Left hindlimb (tissue), 1 donor: Measurements from ENCODE around the gene PIGN.

Source experiments
- DNase-seq: peaks from one replicate; pipeline ENCODE4 v3.0.0-alpha.2; 2018

The PIGN gene

GRCh38 chr18:62186774-62187542 lies at the start of gene PIGN, which contains the start of gene RELCH:
TSS of gene PIGN (minus strand) at chr18:62187056. CDS start at chr18:62161353, 25,703 bp downstream.
TSS of gene RELCH (plus strand) at chr18:62187255. CDS start at chr18:62187506, 251 bp downstream.
- peak; percentile 99 for DNase-seq

- no peak for DNase-seq
Measured at GRCh38 chr18:62236252-62236651, 49.4 kb upstream of the PIGN start.

- no peak for DNase-seq
Measured at GRCh38 chr18:62226047-62226446, 39.2 kb upstream of the PIGN start.

GRCh38 chr18:62224229-62224628 lies 37.4 kb upstream of the PIGN start:
- no peak for DNase-seq

GRCh38 chr18:62214790-62215189 lies 27.9 kb upstream of the PIGN start:
- DNase-seq = no peak

- DNase-seq = no peak
Measured at GRCh38 chr18:62211325-62211828, 24.5 kb upstream of the PIGN start.

- DNase-seq = no peak
Measured at GRCh38 chr18:62210138-62210537, 23.3 kb upstream of the PIGN start.

- DNase-seq = no peak
Measured at GRCh38 chr18:62209046-62209445, 22.2 kb upstream of the PIGN start.

- DNase-seq = no peak
Measured at GRCh38 chr18:62206593-62206992, 19.7 kb upstream of the PIGN start.

GRCh38 chr18:62205824-62206223 lies 19.0 kb upstream of the PIGN start:
- no peak for DNase-seq

- DNase-seq = no peak
Measured at GRCh38 chr18:62201870-62202269, 15.0 kb upstream of the PIGN start.

GRCh38 chr18:62200121-62200914 lies 13.5 kb upstream of the PIGN start:
- DNase-seq = no peak

GRCh38 chr18:62199629-62200028 lies 12.8 kb upstream of the PIGN start:
- no peak for DNase-seq

GRCh38 chr18:62198259-62198658 lies 11.4 kb upstream of the PIGN start:
- DNase-seq = no peak

- DNase-seq = no peak
Measured at GRCh38 chr18:62196980-62197379, 10.1 kb upstream of the PIGN start.

- no peak for DNase-seq
Measured at GRCh38 chr18:62196079-62196478, 9.2 kb upstream of the PIGN start.

- DNase-seq = no peak
Measured at GRCh38 chr18:62189208-62189607, 2.4 kb upstream of the PIGN start.

- no peak for DNase-seq
Measured at GRCh38 chr18:62187543-62188510, 971 bp upstream of the PIGN start.

GRCh38 chr18:62186499-62186773 lies 420 bp downstream of the PIGN start:
- DNase-seq = no peak

- DNase-seq = no peak
Measured at GRCh38 chr18:62183578-62184195, 3.2 kb downstream of the PIGN start.

- DNase-seq = no peak
Measured at GRCh38 chr18:62182220-62182619, 4.6 kb downstream of the PIGN start.

- DNase-seq = no peak
Measured at GRCh38 chr18:62179213-62179612, 7.6 kb downstream of the PIGN start.
